CD14-positive monocyte (primary cell): Measurements from ENCODE around the gene SLC22A31. TPM values are rescaled to one million over a fixed set of nuclear protein-coding genes. Genes with fewer than 3 reads are reported as not detected.

Experiments
- DNase-seq, 3 donors: peaks; one replicate each; pipeline ENCODE4 v3.0.0-alpha.2; 2011 to 2022
- H2AFZ ChIP-seq: 2 replicates; pipeline ENCODE4 v1.6.0; 2012; ENCODE audit warnings: mild to moderate bottlenecking, low read depth, low read length, inconsistent platforms; ENCODE audit not compliant: insufficient read depth, poor library complexity, severe bottlenecking
- H3K27ac ChIP-seq, 2 donors: 1 replicate in 1 of 2; 2 replicates in 1 of 2; pipeline ENCODE4 v1.5.1; 2012 to 2013; ENCODE audit warnings: low read length in 2 of 2, control low read depth in 1 of 2, inconsistent platforms in 1 of 2, low read depth in 1 of 2, mild to moderate bottlenecking in 1 of 2
- H3K27me3 ChIP-seq, 2 donors: one replicate each; pipeline versions ENCODE4 v1.6.0 to v1.6.1; 2011 to 2013; ENCODE audit warnings: low read length in 2 of 2; ENCODE audit not compliant: control insufficient read depth in 2 of 2, insufficient read depth in 2 of 2
- H3K36me3 ChIP-seq, 2 donors: replicated peaks in 1 of 2; 1 replicate in 1 of 2; 2 replicates in 1 of 2; pipeline versions ENCODE4 v1.5.1 to v1.6.1; 2012 to 2013; ENCODE audit warnings: low read length in 2 of 2, control low read depth in 1 of 2, inconsistent platforms in 1 of 2, mild to moderate bottlenecking in 1 of 2; ENCODE audit not compliant: insufficient read depth in 2 of 2, control insufficient read depth in 1 of 2
- H3K4me1 ChIP-seq, 2 donors: 1 replicate in 1 of 2; 2 replicates in 1 of 2; pipeline versions ENCODE4 v1.5.1 to v1.6.1; 2012 to 2013; ENCODE audit warnings: low read length in 2 of 2, control low read depth in 1 of 2, inconsistent platforms in 1 of 2, mild to moderate bottlenecking in 1 of 2, moderate library complexity in 1 of 2; ENCODE audit not compliant: insufficient read depth in 2 of 2, control insufficient read depth in 1 of 2
- H3K4me2 ChIP-seq: replicated peaks from 2 replicates; pipeline ENCODE3; 2012; ENCODE audit warnings: low read length, moderate library complexity, mild to moderate bottlenecking; ENCODE audit not compliant: poor library complexity, severe bottlenecking; ENCODE audit errors: extremely low read depth
- H3K4me3 ChIP-seq, 3 experiments: fragments of 200-600 bp in 1 of 3; sonication (generic) in 1 of 3; replicated peaks in 1 of 3; 1 replicate in 2 of 3; 2 replicates in 1 of 3; pipeline ENCODE4 v1.5.1; 2011 to 2013; ENCODE audit warnings: low read length in 3 of 3, mild to moderate bottlenecking in 3 of 3, control low read depth in 2 of 3, low read depth in 2 of 3, inconsistent platforms in 1 of 3, moderate library complexity in 1 of 3
- H3K79me2 ChIP-seq: 2 replicates; pipeline ENCODE4 v1.6.0; 2012; ENCODE audit warnings: mild to moderate bottlenecking, control low read depth, inconsistent platforms, low read length, moderate library complexity; ENCODE audit not compliant: insufficient read depth
- H3K9ac ChIP-seq: 2 replicates; pipeline ENCODE4 v1.6.0; 2017; ENCODE audit warnings: low read length, mild to moderate bottlenecking; ENCODE audit not compliant: insufficient read depth, poor library complexity, severe bottlenecking
- H3K9me3 ChIP-seq, 2 donors: replicated peaks in 1 of 2; 1 replicate in 1 of 2; 2 replicates in 1 of 2; pipeline versions ENCODE4 v1.5.1 to v1.6.1; 2012 to 2013; ENCODE audit warnings: low read length in 2 of 2, control low read depth in 1 of 2; ENCODE audit not compliant: control insufficient read depth in 1 of 2, insufficient read depth in 1 of 2
- H4K20me1 ChIP-seq: 2 replicates; pipeline ENCODE4 v1.6.0; 2012; ENCODE audit warnings: mild to moderate bottlenecking, low read length, control low read depth, moderate library complexity; ENCODE audit not compliant: insufficient read depth
- H3K27ac Mint-ChIP-seq, 7 donors: one replicate each; pipeline ENCODE4 v1.8.0; 2020; ENCODE audit warnings: mild to moderate bottlenecking in 7 of 7, mixed read lengths in 7 of 7, moderate library complexity in 6 of 7, inconsistent platforms in 2 of 7
- H3K27me3 Mint-ChIP-seq, 3 donors: one replicate each; pipeline ENCODE4 v1.8.0; 2021 to 2022; ENCODE audit warnings: low read depth in 3 of 3, mild to moderate bottlenecking in 3 of 3, mixed read lengths in 3 of 3, moderate library complexity in 3 of 3, inconsistent platforms in 1 of 3
- H3K36me3 Mint-ChIP-seq, 2 donors: one replicate each; pipeline ENCODE4 v1.8.0; 2020; ENCODE audit warnings: mixed read lengths in 2 of 2, inconsistent platforms in 1 of 2, mild to moderate bottlenecking in 1 of 2
- H3K4me1 Mint-ChIP-seq: one replicate; pipeline ENCODE4 v1.8.0; 2020; ENCODE audit warnings: mild to moderate bottlenecking, mixed read lengths
- H3K4me3 Mint-ChIP-seq, 2 donors: one replicate each; pipeline ENCODE4 v1.8.0; 2020; ENCODE audit warnings: mild to moderate bottlenecking in 2 of 2, mixed read lengths in 2 of 2, moderate library complexity in 1 of 2
- H3K9me3 Mint-ChIP-seq, 7 donors: one replicate each; pipeline ENCODE4 v1.8.0; 2020 to 2022; ENCODE audit warnings: mixed read lengths in 7 of 7, mild to moderate bottlenecking in 6 of 7, moderate library complexity in 6 of 7, inconsistent platforms in 2 of 7
- WGBS: methylation state at CpG from one replicate; pipeline ENCODE4 v1.1.5; 2013; ENCODE audit warnings: missing lambda C conversion rate; ENCODE audit not compliant: insufficient coverage; 5-methylcytosine and 5-hydroxymethylcytosine counted together
- intact Hi-C, 2 donors: fragments of 100-400 bp; cut with micrococcal nuclease; formaldehyde crosslinking; loops; one replicate each; pipeline versions ENCODE4 v1.15.0 to v1.15.1; 2023
- polyA plus RNA-seq, 3 donors: library from polyadenylated mRNA; depleted of rRNA in 1 of 3; unstranded in 2 of 3; stranded (reverse) in 1 of 3; fragments of 300-500 nt in 2 of 3; fragments of >200 nt in 1 of 3; fragmentation: Illumina TruSeq in 2 of 3; gene quantifications; 1 replicate in 2 of 3; 2 replicates in 1 of 3; pipeline ENCODE4 v1.2.3, GENCODE V29; 2012 to 2021
- TF ChIP-seq, protein P1 (sequence below): fragments of 200-600 bp; IDR thresholded peaks from one replicate; pipeline ENCODE4 v1.8.0; 2022; ENCODE audit warnings: antibody characterized with exemption, mild to moderate bottlenecking

Gene SLC22A31
- polyA plus RNA-seq, 3 donors = 0.29 TPM; not detected in 2

DNA sequence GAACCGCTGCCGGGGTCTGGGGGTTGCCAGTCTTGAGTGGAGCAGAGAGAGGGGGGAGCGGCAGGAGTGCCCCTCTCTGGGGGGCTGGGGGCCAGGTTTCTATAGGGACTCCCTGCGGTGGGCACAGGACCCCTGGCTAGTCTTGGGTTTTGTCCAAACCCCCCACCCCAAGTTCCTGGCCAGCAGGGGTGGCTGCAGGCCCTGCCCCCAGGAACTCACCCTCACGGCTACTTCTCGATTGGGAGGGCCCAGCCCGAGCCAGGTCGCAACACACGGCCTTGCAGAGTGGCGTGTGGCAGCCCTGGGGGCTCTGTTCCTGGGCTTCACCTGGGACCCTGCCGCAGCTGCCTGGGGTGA lies 28.2 kb downstream of the SLC22A31 start:
- Histone ChIP-seq H2AFZ (no peak overlapping the region), H3K9ac (no peak overlapping the region), H4K20me1 (no peaks in the 10 kb centered on the region), H3K79me2 (no peaks in the 10 kb centered on the region), H3K27ac (no peak overlapping the region), H3K9me3 (no peaks in the 10 kb centered on the region), H3K4me2 (no peak overlapping the region), H3K27me3 (peaks cover 0 to 40% of the 10 kb centered on the region in 2 donors), H3K4me1 (peaks cover 15 to 20% of the 10 kb centered on the region in 2 donors), H3K4me3 (no peak overlapping the region), H3K36me3 (no peaks in the 10 kb centered on the region)
- Mint-ChIP-seq H3K27ac (no peak overlapping the region), H3K27me3 (peaks cover 8 to 57% (median 16%) of the 10 kb centered on the region in 3 donors), H3K4me3 (no peak overlapping the region), H3K4me1 (peaks cover 6% of the 10 kb centered on the region), H3K36me3 (no peaks in the 10 kb centered on the region), H3K9me3 (peaks cover 0 to 4% (median 0%) of the 10 kb centered on the region in 7 donors)
- TF ChIP-seq, protein P1, sequence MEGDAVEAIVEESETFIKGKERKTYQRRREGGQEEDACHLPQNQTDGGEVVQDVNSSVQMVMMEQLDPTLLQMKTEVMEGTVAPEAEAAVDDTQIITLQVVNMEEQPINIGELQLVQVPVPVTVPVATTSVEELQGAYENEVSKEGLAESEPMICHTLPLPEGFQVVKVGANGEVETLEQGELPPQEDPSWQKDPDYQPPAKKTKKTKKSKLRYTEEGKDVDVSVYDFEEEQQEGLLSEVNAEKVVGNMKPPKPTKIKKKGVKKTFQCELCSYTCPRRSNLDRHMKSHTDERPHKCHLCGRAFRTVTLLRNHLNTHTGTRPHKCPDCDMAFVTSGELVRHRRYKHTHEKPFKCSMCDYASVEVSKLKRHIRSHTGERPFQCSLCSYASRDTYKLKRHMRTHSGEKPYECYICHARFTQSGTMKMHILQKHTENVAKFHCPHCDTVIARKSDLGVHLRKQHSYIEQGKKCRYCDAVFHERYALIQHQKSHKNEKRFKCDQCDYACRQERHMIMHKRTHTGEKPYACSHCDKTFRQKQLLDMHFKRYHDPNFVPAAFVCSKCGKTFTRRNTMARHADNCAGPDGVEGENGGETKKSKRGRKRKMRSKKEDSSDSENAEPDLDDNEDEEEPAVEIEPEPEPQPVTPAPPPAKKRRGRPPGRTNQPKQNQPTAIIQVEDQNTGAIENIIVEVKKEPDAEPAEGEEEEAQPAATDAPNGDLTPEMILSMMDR = no peak
- intact Hi-C loops = loop anchor here in 1 of 2 donors (5.0 kb wide), 1 partner anchor 315 kb away; the partner anchor contains the start of genes GALNS and TRAPPC2L
- DNase-seq = no peak
- 87% methylated on average over 7 of the region's 11 CpGs for WGBS

DNA sequence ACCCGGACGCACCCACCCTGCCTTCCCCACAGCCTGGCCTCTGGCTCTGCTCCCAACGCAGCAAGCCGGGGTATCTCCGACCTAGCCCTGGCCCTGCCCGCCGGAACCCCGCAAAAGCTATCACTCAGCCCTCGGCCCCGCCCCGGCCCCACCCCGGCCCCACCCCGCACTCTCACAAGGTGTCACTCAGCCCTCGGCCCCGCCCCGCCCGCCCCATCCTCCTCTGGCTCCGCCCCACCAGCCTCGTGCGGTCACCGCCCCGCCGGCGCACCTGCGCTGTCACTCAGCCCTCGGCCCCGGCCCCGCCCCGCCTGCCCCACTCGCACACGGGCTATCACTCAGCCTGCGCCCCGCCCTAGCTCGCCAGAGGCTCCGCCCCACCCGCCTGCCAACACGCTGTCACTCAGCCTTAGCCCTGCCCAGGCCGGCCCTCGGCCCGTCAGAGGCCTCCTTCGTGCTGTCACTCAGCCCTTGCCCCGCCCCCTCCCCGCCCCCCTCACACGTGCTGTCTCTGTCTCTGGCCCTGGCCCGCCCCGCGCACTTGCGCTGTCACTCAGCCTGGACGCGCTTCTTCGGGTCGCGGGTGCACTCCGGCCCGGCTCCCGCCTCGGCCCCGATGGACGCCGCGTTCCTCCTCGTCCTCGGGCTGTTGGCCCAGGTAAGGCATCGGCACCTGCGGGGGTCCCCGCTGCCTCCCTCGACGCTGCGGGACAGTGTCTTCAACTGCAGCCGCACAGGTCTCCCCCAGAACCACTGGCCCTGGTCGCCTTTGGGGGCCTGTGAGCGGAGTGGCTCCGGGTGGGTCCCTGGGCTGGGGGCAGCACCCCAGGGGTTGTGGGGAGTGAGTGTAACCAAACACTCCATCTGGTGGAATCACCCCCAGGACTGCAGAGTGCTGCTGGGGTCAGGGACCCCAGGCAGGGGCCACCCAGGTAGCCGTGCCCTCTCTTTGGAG lies 28.8 kb downstream of the SLC22A31 start, which contains the start of gene CDH15:
CDH15 (plus strand) TSS at position 533 of the 955 bp plus-strand sequence; CDS start at position 617, 84 bp downstream.
- WGBS = 11% methylated on average over 40 of the region's 74 CpGs
- H3K27me3 ChIP-seq = peaks cover 0 to 40% of the 10 kb centered on the region in 2 donors
- peaks cover 6% of the 10 kb centered on the region for H3K4me1 Mint-ChIP-seq

More for the DNA sequence above, 28.8 kb downstream of the SLC22A31 start, which contains the start of gene CDH15:
- Histone ChIP-seq H3K79me2 (no peaks in the 10 kb centered on the region), H4K20me1 (no peaks in the 10 kb centered on the region), H3K4me2 (peak within 1 kb of the TSS; percentile 51), H3K9me3 (no peaks in the 10 kb centered on the region), H3K36me3 (no peaks in the 10 kb centered on the region), H3K9ac (no peak within 1 kb of the TSS), H2AFZ (no peak within 1 kb of the TSS), H3K27ac (no peak within 1 kb of the TSS), H3K4me3 (peak within 1 kb of the TSS in 1 of 3 experiments; percentile 44), H3K4me1 (peaks cover 18 to 24% of the 10 kb centered on the region in 2 donors)
- TF ChIP-seq, protein P1 = no peak
- H3K36me3 Mint-ChIP-seq = no peaks in the 10 kb centered on the region
- peak within 1 kb of the TSS in 3 of 7 donors; percentile 33 to 75 (median 51) for H3K27ac Mint-ChIP-seq
- peaks cover 8 to 62% (median 18%) of the 10 kb centered on the region in 3 donors for H3K27me3 Mint-ChIP-seq
- peak; percentile 88 to 95 (median 95) for DNase-seq
- peak within 1 kb of the TSS; percentile 51 to 86 for H3K4me3 Mint-ChIP-seq
- H3K9me3 Mint-ChIP-seq = peaks cover 0 to 4% (median 0%) of the 10 kb centered on the region in 7 donors
- intact Hi-C loops = loop anchor here in 1 of 2 donors (2.0 to 5.0 kb wide), 3 partner anchors 21 to 314 kb away; partner anchors contain the start of genes GALNS and TRAPPC2L
